Measurements from ENCODE around the gene TNK2.
"Not testable (repeated sequence)": the region's sequence is repeated elsewhere in the genome, so short reads cannot be mapped to it uniquely, and the experiment has no call there.

Gene TNK2

GRCh38 chr3:195844671-195845218 is 63.6 kb downstream of the TNK2 start:
- DNase-seq: no peak

GRCh38 chr3:195839260-195840010 is 68.9 kb downstream of the TNK2 start:
- DNase-seq: no peak

DNA sequence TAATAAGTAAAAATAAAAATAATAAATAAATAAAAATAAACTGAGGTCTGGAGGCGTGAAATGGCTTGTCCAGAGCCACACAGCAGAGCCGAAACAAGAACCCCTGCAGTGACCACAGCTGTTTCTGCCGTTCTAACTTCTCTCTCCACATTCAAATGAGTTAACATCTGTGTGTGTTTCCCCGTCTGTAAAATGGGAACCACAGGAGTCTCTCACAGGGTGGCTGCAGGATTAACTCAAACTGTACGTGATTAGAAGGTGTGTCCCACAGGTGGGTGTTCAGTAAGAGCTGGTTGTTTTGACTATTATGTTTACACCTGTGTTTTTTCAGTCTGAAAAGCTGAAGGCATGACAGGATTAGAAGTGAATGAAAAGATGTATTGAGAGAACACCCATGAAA is 69.6 kb downstream of the TNK2 start:
- no peak for DNase-seq

GRCh38 chr3:195836476-195837135 is 71.7 kb downstream of the TNK2 start:
- DNase-seq: no peak

DNA sequence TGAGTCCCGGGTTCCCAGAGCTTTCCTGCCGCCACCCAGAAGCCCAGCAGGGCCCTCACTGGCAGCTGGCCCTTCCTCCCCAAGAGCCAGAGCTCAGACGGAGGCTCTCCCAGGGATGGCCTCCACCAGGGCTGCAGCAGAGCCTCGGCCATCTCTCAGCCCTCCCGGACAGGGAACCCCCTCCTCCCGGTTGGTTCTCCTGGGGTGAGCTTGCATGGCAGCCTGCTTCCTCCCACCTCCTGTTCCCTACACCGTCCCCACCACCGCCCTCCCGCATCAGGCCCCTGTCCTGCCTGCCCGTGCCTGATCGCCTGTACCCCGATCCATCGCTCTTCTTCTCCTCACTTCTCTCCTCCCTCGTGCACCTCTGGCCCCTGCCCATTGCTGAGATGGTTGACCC is 72.6 kb downstream of the TNK2 start:
- DNase-seq: no peak

DNA sequence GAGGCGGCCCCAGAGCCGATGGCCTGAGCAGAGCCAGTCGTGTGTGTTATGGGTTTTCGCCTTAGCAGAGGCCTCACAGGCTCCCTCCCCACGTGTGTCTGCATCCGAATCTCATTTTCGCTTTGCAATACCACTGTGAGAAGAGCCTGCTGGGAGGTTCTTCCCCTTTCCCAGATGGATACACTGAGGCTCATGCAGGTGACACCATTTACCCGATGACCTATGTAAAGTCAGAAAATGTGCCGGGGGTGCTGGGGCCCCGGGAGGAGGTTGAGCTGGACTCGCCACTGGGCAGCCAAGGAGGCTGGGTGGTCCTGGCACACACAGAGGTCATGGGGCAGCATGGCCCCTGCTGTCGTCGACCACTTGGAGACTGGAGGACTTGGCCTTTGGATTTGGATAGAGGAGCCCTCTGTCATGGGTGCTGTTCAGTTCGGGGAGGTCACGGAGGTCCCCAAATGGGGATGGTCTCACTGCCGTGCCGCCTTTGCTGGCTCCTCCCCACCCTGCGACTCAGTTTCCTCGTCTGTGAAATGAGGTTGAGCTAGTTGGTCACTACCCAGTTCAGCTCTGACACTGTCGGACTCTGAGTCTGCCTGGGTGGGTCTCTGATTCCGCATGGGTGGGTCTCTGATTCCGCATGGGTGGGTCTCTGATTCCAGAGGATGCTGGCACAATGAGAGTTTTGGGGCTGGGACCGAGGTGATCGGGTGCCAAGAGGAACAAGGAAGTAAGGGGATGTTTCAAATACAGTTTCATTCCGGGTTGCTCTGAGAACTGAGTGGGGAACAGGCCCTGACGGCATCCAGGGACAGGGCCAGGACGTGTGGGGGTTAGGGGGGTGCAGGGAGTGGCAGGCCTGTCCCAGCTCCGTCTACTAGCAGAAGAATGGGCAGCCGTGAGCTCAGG is 73.4 kb downstream of the TNK2 start:
- DNase-seq: no peak

- no peak for DNase-seq
Observed at GRCh38 chr3:195829897-195830254, 78.5 kb downstream of the TNK2 start.

GRCh38 chr3:195828762-195829161 is 79.6 kb downstream of the TNK2 start:
- DNase-seq: no peak

- no peak for DNase-seq
Observed at GRCh38 chr3:195825857-195826804, 82.2 kb downstream of the TNK2 start.

DNA sequence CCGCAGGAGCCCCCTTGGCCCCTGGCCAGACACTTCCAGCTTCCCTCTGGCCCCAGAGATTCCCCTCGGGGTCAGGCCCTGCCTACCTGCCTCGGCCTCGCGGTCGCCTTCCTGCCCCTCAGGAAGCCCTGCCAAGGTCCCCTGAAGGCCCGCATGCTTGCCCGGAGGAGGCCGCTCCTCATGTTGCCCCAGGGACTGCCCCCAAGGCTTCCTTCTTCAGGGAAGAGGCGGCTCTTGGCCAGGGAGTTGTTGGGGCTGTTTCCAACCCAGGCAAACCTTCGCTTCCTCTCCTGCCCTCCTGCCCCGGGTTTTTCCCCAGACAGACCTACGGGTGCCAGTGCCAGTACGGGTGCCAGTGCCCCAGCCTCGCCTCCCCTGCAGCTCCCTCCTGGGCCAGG is 83.2 kb downstream of the TNK2 start:
- no peak for DNase-seq

GRCh38 chr3:195824425-195825190 is 83.7 kb downstream of the TNK2 start:
- DNase-seq: not testable (repeated sequence)

- DNase-seq: no peak
Observed at GRCh38 chr3:195823999-195824398, 84.4 kb downstream of the TNK2 start.

DNA sequence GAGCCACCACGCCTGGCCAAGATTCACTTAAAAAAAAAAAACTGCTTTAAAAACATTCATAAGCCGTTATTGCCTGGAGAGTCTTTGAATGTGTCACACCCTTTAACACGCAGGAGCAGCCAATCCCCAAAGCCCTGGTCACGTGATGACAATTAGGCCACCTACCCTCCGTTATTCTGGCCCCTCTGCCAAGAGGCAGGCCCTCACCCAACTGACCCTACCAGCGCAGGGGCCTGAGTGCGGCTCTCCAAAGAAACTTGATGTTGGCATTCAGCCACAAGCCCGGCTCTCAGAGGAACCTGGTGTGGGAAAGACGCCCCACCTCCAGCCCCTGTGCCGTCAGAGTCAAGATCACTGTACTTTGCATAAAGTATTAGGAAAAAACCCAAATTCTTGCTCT is 85.1 kb downstream of the TNK2 start:
- DNase-seq: no peak

DNA sequence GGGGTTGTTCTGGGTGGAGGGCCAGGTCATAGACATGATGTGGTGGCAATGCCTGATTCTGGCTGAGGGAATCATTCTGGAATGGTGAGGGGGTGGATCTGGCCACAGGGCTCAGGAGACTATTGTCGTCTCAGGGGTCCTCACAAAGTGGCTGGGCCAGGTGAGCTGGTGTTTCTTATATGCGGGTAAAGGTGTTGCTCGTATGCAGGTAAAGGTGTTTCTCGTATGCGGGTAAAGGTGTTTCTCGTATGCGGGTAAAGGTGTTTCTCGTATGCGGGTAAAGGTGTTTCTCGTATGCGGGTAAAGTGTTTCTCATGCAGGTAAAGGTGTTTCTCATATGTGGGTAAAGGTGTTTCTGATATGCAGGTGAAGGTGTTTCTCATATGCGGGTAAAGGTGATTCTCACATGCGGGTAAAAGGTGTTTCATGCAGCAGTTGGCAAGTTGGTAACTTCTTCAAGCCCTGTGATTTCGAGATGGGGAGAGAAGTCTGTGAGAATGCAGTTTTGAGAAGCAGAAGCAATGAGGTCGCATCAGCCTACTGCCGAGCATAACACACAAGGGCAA is 86.1 kb downstream of the TNK2 start:
- DNase-seq: no peak

- no peak for DNase-seq
Observed at GRCh38 chr3:195821403-195822130, 86.8 kb downstream of the TNK2 start.

- DNase-seq: no peak
Observed at GRCh38 chr3:195820901-195821300, 87.5 kb downstream of the TNK2 start.

- DNase-seq: no peak
Observed at GRCh38 chr3:195820186-195820585, 88.2 kb downstream of the TNK2 start.

DNA sequence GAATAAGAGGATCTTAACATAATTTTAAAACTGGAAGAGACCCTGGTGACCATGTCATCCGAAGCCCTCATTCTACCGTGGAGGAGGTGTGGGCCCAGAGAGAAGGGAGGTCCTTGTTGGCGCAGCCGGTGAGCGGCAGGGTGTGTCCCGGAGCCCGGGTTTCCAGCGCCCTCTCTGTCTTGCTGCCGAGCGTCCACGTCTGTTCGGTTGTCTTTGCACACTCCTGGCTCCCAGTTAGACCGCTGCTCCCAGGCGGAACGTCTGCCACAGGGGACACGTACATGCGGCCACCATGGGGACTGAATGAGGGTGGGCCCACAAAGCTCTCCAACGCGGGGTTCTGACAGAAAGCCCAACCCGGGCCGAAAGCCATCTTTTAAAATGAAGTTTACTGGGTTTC is 90.0 kb downstream of the TNK2 start:
- no peak for DNase-seq

DNA sequence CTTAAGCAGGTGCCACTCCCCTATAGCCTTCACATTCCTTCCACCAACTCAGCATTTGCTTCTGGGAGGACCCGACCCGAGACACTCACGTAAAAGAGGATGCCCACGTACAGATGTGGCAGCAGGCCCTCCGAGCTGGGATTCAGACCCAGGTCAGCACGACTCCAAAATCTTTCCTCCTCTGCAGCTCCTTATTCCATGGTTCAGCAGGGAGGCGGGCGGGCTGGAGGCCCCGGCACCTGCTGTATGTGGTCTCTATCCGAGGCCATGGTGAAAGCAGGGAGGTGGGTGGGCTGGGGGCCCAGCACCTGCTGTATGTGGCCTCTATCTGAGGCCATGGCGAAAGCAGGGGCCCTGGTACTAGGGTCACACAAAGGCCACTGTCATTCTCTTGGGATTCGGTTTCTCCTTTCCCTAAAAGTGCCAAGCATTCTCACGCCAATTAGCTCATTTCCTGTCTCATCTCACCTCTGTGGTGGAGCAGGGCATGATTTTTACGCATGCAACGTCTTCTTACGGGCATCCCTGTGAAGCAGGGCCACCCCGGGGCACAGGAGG is 90.7 kb downstream of the TNK2 start:
- DNase-seq: no peak
